NCI-H82 treated with DMSO at 0.1 percent for 48 hours (cell line): ENCODE results near the gene KRTAP4-2.
"Not testable (repeated sequence)": the region's sequence is repeated elsewhere in the genome, so short reads cannot be mapped to it uniquely, and the experiment has no call there.

Source experiments
- DNase-seq: peaks from one replicate; lab custom pipeline; 2025; ENCODE audit not compliant: unreplicated experiment; lab: John Stamatoyannopoulos, UW

Gene KRTAP4-2

DNA sequence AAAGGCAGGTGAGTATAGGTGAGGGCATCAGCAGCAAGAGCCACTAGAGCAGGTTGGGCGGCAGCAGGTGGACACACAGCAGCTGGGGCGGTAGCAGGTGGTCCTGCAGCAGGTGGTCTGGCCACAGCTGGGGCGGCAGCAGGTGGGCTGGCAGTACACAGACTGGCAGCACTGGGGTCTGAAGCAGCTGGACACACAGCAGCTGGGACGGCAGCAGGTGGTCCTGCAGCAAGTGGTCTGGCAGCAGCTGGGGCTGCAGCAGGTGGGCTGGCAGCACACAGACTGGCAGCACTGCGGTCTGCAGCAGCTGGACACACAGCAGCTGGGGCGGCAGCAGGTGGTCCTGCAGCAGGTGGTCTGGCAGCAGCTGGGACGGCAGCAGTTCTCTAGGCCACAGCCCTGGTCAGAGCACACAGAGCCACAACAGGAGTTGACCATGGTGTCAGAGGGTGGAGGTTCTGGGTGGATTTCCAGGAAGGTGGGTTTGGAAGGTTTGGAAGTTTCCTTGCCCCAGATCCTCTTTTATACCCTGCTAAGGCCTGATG is at the start of gene KRTAP4-2:
Gene KRTAP4-2 (minus strand): TSS at position 495 of the 545 bp plus-strand sequence. CDS start 57 bp downstream, at position 438.
- DNase-seq = no peak

DNA sequence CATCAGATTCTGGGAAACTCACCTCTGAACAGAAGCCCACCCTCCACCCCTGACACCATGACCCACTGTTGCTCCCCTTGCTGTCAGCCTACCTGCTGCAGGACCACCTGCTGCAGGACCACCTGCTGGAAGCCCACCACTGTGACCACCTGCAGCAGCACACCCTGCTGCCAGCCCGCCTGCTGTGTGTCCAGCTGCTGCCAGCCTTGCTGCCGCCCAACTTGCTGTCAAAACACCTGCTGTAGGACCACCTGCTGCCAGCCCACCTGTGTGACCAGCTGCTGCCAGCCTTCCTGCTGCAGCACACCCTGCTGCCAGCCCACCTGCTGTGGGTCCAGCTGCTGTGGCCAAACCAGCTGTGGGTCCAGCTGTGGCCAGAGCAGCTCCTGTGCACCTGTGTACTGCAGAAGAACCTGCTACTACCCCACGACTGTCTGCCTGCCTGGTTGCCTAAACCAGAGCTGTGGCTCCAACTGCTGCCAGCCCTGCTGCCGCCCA is 48.6 kb upstream of the KRTAP4-2 start, which contains the start of gene KRTAP9-2:
Gene KRTAP9-2 (plus strand): TSS at position 51 of the 498 bp plus-strand sequence. CDS start 7 bp downstream, at position 58.
- DNase-seq = not testable (repeated sequence)

DNA sequence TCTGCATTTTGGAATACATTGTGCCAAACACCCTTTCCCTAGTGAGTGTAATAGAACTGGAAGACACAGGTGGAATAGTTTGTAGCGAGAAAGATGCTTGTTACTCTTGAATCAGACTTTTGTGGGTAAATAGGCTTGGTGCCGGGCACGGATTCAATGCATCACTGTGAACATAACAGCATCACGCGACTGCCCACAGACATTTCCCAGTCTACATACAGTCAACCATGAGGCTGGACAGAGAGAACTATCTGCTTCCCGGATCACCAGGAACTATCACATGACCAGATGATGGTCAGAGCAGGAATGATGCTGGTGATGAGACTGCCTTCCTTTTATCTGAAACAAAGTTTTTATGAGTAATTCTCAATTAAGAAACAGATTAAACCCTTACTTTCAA is 48.0 kb upstream of the KRTAP4-2 start:
- DNase-seq = no peak

DNA sequence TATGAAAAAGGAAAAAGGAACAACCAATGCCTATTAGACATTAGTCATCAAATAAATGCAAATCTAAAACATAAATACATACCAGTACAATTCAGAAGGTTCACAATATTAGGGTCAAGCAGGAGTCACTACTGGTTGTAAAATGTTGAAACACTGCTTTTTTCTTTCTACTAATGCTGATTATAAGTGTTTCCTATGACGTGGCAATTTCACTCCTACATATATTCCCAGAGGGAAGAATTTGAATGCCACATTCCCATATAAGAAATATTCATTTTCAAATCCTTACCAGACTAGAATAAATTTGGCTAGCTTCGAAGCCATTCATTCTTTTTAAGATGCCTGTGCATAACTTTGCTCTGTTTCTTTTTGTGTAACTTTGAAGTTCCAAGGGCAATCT is 45.8 kb upstream of the KRTAP4-2 start:
- no peak for DNase-seq

DNA sequence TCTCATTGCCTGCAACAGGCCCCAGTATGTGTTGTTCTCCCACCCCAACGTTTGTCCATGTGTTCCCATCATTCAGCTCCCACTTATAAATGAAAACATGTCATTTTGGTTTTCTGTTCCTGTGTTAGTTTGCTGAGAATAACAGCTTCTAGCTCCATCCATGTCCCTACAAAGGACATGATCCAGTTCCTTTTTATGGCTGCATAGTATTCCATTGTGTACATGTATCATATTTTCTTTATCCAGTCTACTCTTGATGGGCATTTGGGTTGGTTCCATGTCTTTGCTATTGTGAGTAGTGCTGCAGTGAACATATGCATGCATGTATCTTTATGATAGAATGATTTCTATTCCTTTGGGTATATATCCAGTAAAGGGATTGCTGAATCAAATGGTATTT is 37.7 kb upstream of the KRTAP4-2 start:
- no peak for DNase-seq

DNA sequence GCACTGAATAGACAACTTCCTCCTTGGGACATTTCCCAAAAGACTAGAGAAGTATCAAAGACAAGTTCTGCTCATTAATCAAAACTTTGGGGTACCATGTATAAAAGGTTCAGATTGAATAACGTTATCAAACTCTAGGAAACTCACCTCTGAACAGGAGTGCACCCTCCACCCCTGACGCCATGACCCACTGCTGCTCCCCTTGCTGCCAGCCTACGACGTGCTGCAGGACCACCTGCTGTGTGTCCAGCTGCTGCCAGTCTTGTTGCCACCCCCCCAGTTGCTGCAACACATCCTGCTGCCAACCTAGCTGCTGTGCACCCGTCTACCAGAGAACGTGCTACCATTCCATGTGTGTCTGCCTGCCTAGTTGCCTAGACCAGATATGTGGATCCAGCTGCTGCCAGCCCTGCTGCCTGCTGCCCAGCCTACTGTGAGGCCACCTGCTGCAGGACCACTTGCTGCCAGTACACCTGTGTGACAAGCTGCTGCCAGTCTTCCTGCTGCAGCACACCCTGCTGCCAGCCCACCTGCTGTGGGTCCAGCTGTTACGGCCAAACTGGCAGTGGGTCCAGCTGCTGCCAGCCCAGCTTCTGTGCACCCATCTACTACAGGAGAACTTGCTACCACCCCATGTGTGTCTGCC is 34.6 kb upstream of the KRTAP4-2 start:
- DNase-seq = no peak

DNA sequence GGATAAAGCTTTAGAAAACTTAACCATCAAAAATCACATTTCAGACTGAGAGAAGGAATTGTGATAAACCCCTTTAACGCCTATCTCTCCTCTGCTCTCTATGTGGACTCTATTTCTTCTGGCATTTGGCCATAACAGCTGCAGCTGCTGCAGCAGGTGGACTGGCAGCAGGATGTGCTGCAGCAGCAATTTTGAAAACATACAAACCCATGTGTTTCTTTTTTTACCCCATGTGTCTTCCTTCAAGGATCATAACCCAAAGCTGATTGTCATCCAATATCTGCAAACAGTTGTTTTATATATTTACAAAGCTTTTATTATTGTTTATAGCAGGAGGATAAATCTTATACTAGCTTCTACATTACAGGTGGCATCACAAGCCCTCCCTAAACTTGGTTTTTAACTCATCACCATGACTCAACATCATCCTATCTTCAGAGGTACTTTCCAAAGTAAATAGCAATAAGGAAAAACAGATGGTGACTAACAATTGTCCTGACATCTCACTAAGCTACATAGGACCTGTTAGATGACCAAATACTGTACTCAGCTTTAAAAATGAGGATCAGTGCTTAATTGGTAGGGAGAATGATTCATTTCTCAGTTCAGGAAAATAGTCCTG is 33.9 kb upstream of the KRTAP4-2 start:
- DNase-seq = no peak

DNA sequence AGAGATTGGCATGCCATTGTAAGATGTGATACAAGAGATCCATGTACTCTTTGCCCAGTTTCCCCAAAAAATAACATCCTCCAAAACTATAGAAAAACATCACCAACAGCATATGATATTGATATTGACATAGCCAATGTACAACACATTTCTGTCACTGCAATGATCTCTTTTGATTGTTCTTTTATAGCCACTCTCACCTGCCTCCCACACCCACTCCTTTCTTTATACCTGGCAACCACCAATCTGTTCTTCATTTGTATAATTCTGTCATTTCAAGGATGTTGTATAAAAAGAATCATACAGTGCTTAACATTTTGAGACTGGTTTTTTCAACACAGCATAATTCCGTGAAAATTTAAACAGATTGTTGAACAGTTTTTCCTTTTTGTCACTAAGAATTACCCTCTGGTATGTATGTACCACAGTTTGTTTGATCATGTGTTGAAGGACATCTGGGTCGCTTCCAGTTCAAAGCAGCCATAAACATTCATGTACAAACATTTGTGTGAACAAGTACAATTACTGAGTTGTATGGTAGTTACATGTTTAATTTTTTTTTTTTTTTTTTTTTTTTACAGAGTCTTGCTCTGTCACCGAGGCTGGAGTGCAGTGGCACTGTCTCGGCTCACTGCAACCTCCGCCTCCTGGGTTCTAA is 21.5 kb upstream of the KRTAP4-2 start:
- DNase-seq = no peak

DNA sequence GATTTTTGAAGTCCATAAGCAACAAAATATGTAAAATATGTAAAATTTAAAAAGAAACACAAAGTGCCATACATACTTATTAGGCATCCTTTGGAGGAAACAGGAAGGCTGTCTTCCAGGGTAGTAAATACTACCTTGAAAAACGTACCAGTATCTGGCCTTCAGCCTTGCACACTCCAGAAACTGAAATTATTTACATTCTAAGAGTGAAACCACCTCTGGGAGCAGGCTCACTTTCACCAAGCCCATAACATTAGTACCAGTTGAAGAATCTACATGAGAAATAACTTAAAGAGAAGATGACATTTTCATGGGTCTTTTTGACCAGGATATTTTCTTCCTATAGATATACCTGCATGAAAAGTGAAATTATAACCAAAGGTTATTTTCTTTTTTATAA is 18.0 kb upstream of the KRTAP4-2 start:
- no peak for DNase-seq

DNA sequence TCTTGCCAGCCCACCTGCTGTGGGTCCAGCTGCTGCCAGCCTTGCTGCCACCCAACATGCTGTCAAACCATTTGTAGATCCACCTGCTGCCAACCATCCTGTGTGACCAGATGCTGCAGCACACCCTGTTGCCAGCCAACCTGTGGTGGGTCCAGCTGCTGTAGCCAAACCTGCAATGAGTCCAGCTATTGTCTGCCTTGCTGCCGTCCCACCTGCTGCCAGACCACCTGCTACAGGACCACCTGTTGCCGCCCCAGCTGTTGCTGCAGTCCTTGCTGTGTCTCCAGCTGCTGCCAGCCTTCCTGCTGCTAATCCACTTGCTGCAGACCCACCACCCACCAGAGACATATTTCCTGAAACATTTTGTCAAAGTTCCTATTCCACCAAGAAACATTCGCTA is 12.3 kb upstream of the KRTAP4-2 start:
- DNase-seq = no peak

DNA sequence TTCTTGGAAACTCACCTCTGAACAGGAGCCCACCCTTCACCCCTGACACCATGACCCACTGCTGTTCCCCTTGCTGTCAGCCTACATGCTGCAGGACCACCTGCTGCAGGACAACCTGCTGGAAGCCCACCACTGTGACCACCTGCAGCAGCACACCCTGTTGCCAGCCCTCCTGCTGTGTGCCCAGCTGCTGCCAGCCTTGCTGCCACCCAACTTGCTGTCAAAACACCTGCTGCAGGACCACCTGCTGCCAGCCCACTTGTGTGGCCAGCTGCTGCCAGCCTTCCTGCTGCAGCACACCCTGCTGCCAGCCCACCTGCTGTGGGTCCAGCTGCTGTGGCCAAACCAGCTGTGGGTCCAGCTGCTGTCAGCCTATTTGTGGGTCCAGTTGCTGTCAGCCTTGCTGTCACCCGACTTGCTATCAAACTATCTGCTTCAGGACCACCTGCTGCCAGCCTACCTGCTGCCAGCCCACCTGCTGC is 11.9 kb upstream of the KRTAP4-2 start, which contains the start of gene KRTAP9-1:
Gene KRTAP9-1 (plus strand): TSS at position 51 of the 482 bp plus-strand sequence. CDS start 0 bp downstream, at position 51.
- DNase-seq = not testable (repeated sequence)

DNA sequence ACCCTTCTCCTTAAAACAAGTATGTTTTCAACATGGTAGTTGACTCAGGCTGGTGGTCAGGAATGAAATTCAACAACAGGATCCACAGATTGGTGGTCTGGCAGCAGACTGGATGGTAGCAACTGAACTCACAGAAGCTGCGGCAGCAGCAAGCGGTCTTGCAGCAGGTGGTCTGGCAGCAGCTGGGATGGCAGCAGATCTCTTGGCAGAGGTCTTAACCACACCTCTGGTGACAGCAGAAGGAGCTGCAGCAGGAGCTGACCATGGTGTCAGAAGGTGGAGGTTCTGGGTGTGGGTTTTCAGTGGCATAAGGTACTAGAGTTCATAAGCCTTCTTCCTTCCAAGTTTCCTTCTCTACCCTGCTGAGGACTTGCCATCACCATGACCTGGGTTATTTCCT is 8.9 kb upstream of the KRTAP4-2 start:
- DNase-seq = no peak

DNA sequence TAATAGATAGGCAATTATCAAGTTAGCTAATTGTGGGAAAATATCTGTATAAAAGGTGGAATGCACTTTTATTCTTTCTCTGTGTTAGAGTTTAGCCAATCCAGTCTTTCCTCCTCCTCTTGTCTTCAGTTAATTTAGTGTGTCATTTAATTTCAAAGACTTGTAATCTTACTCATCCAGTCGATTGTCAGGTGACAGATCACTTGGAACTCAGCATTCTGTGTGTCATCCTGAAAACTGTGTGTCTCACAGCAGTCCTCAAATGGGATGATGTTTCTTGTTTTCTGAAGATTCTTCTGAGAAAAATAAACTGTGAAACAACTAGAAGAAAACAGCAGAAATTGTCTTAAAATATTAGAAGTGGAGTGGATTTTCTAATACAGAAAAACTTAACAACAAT is 7.0 kb upstream of the KRTAP4-2 start:
- DNase-seq = no peak

DNA sequence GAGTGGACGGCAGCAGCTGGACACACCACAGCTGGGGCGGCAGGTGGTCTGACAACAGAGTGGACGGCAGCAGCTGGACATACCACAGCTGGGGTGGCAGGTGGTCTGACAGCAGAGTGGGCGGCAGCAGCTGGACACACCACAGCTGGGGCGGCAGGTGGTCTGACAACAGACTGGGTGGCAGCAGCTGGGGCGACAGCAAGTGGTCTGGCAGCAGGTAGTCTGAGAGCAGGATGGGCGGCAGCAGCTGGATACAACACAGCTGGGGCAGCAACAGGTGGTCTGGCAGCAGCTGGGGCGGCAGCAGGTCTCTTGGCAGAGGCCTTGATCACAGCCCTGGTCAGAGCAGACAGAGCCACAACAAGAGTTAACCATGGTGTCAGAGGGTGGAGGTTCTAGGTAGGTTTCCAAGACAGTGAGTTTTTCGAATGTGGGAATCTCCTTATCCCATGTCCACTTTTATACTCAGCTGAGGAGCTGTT is 6.5 kb upstream of the KRTAP4-2 start, which contains the start of gene KRTAP4-1:
Gene KRTAP4-1 (minus strand): TSS at position 432 of the 482 bp plus-strand sequence. CDS start 57 bp downstream, at position 375.
- DNase-seq = no peak

DNA sequence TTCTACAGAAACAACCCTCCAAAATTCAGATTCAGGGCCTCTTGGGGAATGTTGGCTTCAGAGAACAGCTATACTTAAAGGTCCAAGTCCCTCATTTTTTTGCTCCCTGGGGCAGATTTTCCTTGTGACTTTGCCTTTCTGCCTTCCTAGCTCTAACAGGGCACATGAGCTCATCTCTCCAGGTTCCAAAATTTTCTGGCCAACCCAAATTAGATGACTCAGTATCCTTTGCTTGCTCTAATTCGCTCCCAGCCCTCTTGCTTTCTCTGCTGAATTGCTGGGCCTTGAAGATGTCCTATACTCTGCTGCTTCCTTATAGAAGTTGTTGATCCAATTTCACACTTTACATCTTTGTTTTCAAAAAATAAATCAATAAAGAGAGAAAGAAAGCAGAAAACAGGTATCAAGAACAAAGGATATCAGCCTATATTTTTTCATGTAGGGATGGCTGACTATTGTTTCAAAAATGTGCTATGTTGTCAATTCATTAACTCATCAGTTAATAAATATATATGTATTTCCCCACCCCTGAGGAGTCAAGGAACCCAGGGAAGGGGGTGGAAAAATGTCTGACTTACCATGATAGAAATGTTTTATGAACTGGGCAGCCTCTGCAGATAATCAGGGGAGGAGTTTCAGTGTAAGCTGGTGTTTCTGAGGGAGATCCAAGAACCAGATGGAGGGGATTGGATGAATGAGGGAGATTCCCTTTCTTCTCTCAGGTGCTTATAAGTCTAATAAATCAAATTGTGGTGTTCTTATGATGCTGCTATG is 1.0 kb upstream of the KRTAP4-2 start:
- no peak for DNase-seq

DNA sequence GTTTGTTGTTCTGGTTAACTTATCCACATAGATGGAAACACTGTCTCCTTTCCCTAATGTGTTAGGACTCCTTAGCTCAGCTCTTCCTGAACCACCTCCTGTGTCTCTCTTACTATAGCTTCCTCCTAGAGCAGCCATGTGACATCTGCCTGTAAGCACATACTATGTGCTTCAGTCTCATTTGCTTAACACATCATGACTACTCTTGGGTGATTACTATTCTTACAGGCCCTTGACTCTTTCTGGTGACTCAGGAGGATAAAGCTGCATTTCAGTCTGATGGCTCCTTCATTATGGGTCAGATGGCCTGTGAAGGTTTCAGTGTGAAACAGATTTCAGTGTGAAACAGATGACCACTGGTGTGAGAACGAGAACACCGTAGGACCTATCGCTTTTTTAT is 320 bp upstream of the KRTAP4-2 start:
- DNase-seq = no peak

DNA sequence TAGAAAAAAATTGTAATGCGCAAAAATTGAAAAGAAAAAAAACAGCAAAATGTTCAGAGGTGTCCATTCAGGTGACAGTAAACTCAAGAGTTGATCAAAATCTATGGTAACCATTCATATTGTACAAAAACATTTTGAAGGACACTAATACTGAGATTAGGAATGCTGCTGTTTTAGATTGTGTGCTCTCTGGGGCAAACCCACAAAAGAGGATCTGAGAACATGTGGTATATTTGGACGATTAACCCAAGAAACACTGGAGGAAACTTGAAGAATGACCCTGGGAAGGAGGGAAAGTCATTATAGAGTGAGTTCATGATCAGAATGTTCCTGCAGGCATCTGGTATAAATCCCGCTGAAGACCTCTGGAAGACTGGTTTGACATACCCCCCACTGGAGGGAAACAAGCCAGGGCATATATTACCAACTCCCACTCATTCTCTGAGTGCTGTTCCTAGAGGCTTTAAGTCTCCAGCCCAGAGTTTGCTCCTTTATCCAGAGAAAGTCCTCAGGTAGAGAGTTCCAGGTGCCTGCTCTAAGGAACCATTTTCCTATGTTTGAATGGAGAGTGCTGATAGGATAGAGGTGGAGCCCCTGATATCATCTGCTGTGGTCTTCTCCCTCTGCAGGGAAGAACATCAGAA is 1.2 kb downstream of the KRTAP4-2 start:
- DNase-seq = no peak

DNA sequence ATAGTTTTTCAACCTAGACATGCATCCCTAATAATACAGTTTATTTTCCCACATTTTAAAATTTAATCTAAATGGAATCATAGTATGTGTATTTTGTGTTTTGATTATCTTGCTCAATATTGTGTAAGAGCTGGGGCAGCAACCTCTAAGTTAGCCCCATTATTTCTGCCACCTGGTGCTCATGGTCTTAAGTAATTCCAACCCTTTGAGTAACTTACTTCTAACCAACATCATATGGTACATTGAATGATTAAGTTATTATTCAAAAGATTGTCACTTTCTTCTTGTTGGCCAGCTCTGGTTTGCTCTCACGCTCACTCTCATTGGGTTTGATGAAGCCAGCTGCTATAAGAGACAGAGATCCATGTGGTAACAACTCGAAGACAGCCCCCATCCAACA is 6.1 kb downstream of the KRTAP4-2 start:
- no peak for DNase-seq

DNA sequence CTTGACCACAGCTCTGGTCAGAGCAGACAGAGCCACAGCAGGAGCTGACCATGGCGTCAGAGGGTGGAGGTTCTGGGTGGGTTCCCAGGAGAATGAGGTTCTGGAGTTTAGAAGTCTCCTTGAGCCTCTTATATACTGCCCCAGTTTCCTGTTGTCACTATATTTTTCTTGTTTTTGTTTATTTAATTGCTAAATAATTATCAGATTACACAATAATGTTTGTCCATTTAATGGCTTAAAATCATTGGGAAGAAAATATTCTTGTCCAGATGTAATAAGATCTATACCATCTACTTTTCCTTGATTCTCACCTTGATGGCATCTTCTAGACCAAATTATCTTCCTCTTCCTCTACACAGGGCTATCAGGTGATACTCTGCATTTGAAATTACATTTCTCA is 9.9 kb downstream of the KRTAP4-2 start, which contains the start of gene KRTAP4-3:
Gene KRTAP4-3 (minus strand): TSS at position 101 of the 400 bp plus-strand sequence. CDS start 49 bp downstream, at position 52.
- no peak for DNase-seq

DNA sequence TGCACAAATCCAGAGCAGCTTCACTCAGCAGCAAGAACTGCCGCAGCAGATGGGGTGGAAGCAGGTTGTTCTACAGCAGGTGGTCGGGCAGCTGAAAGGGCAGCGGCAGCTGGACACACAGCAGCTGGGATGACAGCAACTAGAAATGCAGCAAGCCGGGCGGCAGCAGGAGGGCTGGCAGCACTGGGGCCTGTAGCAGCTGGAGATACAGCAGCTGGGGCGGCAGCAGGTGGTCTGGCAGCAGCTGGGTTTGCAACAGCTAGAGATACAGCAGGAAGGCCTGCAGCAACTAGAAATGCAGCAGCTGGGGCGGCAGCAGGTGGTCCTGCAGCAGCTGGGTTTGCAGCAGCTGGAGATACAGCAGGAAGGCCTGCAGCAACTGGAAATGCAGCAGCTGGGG is 10.5 kb downstream of the KRTAP4-2 start:
- no peak for DNase-seq
